ENCODE measurements around the gene PTCHD1. TPM values are rescaled to one million over a fixed set of nuclear protein-coding genes. Genes with fewer than 3 reads are reported as not detected.

PTCHD1 gene
- total RNA-seq, 1 donor from 2014 or later, result 1.3 TPM

GRCh38 chrX:23344904-23345271 lies 10.2 kb downstream of the PTCHD1 start:
- H3K4me1 Mint-ChIP-seq (ENCODE audit: low read depth, unreplicated experiment), result no peaks in the 10 kb centered on the region
- H3K27me3 Mint-ChIP-seq (ENCODE audit: unreplicated experiment), result no peaks in the 10 kb centered on the region
- H3K9me3 Mint-ChIP-seq (ENCODE audit: unreplicated experiment), result peaks cover 1% of the 10 kb centered on the region
- DNase-seq, result no peak
- no peak for TF ChIP-seq CTCF (IDR thresholded peaks at IDR 0.05; ENCODE audit: partially characterized antibody, unreplicated experiment)
- H3K36me3 Mint-ChIP-seq (ENCODE audit: unreplicated experiment), result no peaks in the 10 kb centered on the region
- H3K27ac Mint-ChIP-seq (ENCODE audit: unreplicated experiment), result no peak overlapping the region
- H3K4me3 Mint-ChIP-seq (ENCODE audit: unreplicated experiment), result no peak overlapping the region

- Mint-ChIP-seq H3K9me3 (ENCODE audit: unreplicated experiment) (peaks cover 3% of the 10 kb centered on the region), H3K27ac (ENCODE audit: unreplicated experiment) (no peak overlapping the region), H3K4me3 (ENCODE audit: unreplicated experiment) (no peak overlapping the region), H3K36me3 (ENCODE audit: unreplicated experiment) (no peaks in the 10 kb centered on the region), H3K4me1 (ENCODE audit: low read depth, unreplicated experiment) (no peaks in the 10 kb centered on the region), H3K27me3 (ENCODE audit: unreplicated experiment) (no peaks in the 10 kb centered on the region)
- TF ChIP-seq CTCF (IDR thresholded peaks at IDR 0.05; ENCODE audit: partially characterized antibody, unreplicated experiment), result no peak
- DNase-seq, result no peak
Measured at GRCh38 chrX:23356189-23356588, 21.5 kb downstream of the PTCHD1 start.

- DNase-seq, result no peak
- Mint-ChIP-seq H3K9me3 (ENCODE audit: unreplicated experiment) (no peaks in the 10 kb centered on the region), H3K36me3 (ENCODE audit: unreplicated experiment) (no peaks in the 10 kb centered on the region), H3K4me3 (ENCODE audit: unreplicated experiment) (no peak overlapping the region), H3K27ac (ENCODE audit: unreplicated experiment) (peak overlapping the region; percentile 76), H3K4me1 (ENCODE audit: low read depth, unreplicated experiment) (peaks cover 9% of the 10 kb centered on the region), H3K27me3 (ENCODE audit: unreplicated experiment) (no peaks in the 10 kb centered on the region)
- TF ChIP-seq CTCF (IDR thresholded peaks at IDR 0.05; ENCODE audit: partially characterized antibody, unreplicated experiment), result no peak
Measured at GRCh38 chrX:23364416-23364815, 29.8 kb downstream of the PTCHD1 start.

- Mint-ChIP-seq H3K27me3 (ENCODE audit: unreplicated experiment) (no peaks in the 10 kb centered on the region), H3K4me3 (ENCODE audit: unreplicated experiment) (no peak overlapping the region), H3K9me3 (ENCODE audit: unreplicated experiment) (no peaks in the 10 kb centered on the region), H3K4me1 (ENCODE audit: low read depth, unreplicated experiment) (peaks cover 9% of the 10 kb centered on the region), H3K27ac (ENCODE audit: unreplicated experiment) (no peak overlapping the region), H3K36me3 (ENCODE audit: unreplicated experiment) (no peaks in the 10 kb centered on the region)
- no peak for TF ChIP-seq CTCF (IDR thresholded peaks at IDR 0.05; ENCODE audit: partially characterized antibody, unreplicated experiment)
- no peak for DNase-seq
Measured at GRCh38 chrX:23365541-23365940, 30.9 kb downstream of the PTCHD1 start.

- H3K4me1 Mint-ChIP-seq (ENCODE audit: low read depth, unreplicated experiment), result peaks cover 10% of the 10 kb centered on the region
- H3K9me3 Mint-ChIP-seq (ENCODE audit: unreplicated experiment), result no peaks in the 10 kb centered on the region
- no peak for DNase-seq
- no peak overlapping the region for H3K4me3 Mint-ChIP-seq (ENCODE audit: unreplicated experiment)
- TF ChIP-seq CTCF (IDR thresholded peaks at IDR 0.05; ENCODE audit: partially characterized antibody, unreplicated experiment), result no peak
- H3K36me3 Mint-ChIP-seq (ENCODE audit: unreplicated experiment), result no peaks in the 10 kb centered on the region
- H3K27me3 Mint-ChIP-seq (ENCODE audit: unreplicated experiment), result no peaks in the 10 kb centered on the region
- no peak overlapping the region for H3K27ac Mint-ChIP-seq (ENCODE audit: unreplicated experiment)
Measured at GRCh38 chrX:23366914-23367313, 32.3 kb downstream of the PTCHD1 start.
